Fibroblast of villous mesenchyme (primary cell): ENCODE measurements around the gene TGFBR3. TPM values are rescaled to one million over a fixed set of nuclear protein-coding genes. Genes with fewer than 3 reads are reported as not detected.
A peak's percentile ranks its signal among the peaks of the same experiment; 100 is the strongest.

Source experiments
- DNase-seq: peaks from one replicate; pipeline ENCODE4 v3.0.0-alpha.2; 2010; ENCODE audit warnings: low read depth
- H3K4me3 ChIP-seq: 2 replicates; pipeline ENCODE4 v1.5.1; 2011; ENCODE audit warnings: low read depth, mild to moderate bottlenecking, low read length
- CTCF ChIP-seq: IDR thresholded peaks from 2 replicates; pipeline ENCODE4 v1.5.1; 2012; ENCODE audit warnings: low read depth, mild to moderate bottlenecking, low read length; ENCODE audit not compliant: insufficient read depth
- total RNA-seq: library from RNA; depleted of rRNA; stranded (reverse); fragments of >200 nt; gene quantifications from 2 replicates; pipeline ENCODE4 v1.2.3, GENCODE V29; 2012

TGFBR3 gene
- total RNA-seq, 1 donor, result 17.7 TPM

- no peak for DNase-seq
- no peak overlapping the region for H3K4me3 ChIP-seq
- TF ChIP-seq CTCF, result no peak
Observed at GRCh38 chr1:91777196-91777595, 108.8 kb downstream of the TGFBR3 start.

- H3K4me3 ChIP-seq, result no peak overlapping the region
- no peak for DNase-seq
- TF ChIP-seq CTCF, result no peak
Observed at GRCh38 chr1:91776068-91776794, 109.7 kb downstream of the TGFBR3 start.

- no peak for TF ChIP-seq CTCF
Observed at GRCh38 chr1:91775227-91775626, 110.7 kb downstream of the TGFBR3 start.

GRCh38 chr1:91774520-91775203 lies 111.3 kb downstream of the TGFBR3 start:
- DNase-seq, result peak; percentile 67
- no peak for TF ChIP-seq CTCF

More at GRCh38 chr1:91775227-91775626, 110.7 kb downstream of the TGFBR3 start:
- no peak overlapping the region for H3K4me3 ChIP-seq
- no peak for DNase-seq

GRCh38 chr1:91771717-91772116 lies 114.2 kb downstream of the TGFBR3 start:
- TF ChIP-seq CTCF, result no peak
- DNase-seq, result no peak
- no peak overlapping the region for H3K4me3 ChIP-seq

More at GRCh38 chr1:91774520-91775203, 111.3 kb downstream of the TGFBR3 start:
- no peak overlapping the region for H3K4me3 ChIP-seq

GRCh38 chr1:91770667-91771268 lies 115.2 kb downstream of the TGFBR3 start:
- TF ChIP-seq CTCF, result no peak
- H3K4me3 ChIP-seq, result no peak overlapping the region
- DNase-seq, result no peak
